D341Med (cell line): ENCODE data around the gene SLC39A6.
"Not testable (repeated sequence)": the region's sequence is repeated elsewhere in the genome, so short reads cannot be mapped to it uniquely, and the experiment has no call there.

Source experiments
- DNase-seq: peaks from one replicate; pipeline ENCODE4 v3.0.0; 2012; ENCODE audit warnings: low spot score

SLC39A6 gene

DNA sequence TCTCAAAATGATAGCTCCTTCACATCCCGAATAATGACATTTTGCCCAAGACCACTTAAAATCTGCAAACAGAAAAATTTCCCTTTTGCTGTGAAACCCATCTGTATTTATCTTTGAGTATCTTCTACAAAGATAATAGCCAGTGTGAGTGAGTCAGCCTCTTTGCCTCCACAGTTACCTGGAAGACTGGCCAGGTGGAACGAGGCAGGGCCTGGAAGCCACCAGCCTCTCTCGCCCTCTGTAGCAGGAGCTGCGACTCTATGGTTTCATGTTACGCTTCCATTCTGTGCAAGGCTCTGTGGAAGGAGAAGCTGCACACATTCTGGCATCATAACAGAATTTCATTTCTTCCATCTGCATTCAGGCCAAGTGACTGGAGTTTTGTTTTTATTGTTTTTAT is 10.1 kb upstream of the SLC39A6 start:
- DNase-seq: no peak

DNA sequence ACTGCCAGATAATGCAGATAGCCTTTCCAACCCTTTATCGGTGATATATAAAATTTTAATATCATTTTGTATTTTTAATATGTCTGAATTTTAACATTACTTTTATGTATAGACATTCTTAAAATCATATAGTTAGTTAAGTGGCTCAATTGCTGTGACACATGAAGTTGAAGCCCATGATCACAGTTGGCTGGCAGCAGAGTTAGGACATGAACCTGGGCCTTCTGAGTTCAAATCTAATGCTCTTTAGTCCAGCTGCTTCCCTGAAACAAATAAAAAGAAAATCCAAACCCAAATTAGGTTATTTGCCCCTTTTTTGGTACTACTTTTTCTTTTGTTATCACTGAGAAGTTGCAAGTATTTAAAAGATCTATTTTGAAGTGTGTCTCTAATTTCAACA is 6.1 kb upstream of the SLC39A6 start:
- no peak for DNase-seq

DNA sequence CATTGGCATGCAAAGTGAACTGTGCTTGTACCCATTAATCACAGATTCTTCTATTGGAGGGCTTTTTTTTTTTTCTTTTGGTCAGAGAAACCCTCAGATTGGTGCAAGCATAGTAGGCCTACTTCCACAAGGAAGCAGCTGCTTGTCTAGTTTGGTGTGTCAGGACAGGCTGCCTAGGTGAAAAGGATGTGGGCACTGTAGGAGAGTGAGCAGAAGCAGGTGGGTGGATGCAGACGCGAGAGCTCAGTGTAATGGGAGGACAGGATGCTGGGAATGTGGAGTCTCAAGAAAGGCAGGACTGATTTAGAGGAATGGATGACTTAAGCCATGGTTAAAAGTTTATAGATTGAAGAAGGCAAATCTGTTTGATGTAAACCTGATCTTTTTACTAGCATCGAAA is 3.6 kb upstream of the SLC39A6 start:
- no peak for DNase-seq

DNA sequence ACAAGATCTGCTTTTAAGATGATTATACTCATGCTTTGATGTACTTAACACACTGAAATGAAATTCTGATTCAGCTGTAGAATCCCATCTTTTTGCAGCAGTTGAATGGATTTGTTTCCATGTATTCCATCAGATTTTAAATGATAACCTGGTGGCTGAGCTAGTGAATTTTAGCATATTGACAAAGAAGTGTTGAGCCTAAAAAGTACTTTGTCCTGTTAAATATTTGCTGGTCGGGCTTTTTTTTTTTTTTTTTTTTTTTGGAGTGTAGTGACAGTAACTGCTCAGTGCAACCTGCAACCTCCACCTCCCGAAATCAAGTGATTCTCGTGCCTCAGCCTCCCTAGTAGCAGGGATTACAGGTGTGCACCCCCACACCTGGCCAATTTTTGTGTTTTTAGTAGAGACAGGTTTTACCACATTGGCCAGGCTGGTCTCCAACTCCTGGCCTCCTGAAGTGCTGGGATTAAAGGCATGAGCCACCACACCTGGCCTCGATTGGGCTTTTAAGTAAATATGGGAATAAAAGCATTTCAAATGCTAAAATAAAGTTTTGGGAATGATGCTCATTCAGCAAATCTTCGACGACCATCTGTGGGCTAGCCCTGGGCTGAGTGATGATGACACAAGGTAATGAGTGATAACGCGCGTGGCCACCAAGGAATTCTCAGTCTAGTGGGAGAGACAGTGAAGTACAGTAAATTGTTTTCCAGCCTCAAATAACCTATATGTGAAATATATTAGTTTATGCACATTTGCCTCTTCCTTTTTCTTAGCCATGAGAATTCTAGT is 2.7 kb upstream of the SLC39A6 start:
- DNase-seq: no peak

DNA sequence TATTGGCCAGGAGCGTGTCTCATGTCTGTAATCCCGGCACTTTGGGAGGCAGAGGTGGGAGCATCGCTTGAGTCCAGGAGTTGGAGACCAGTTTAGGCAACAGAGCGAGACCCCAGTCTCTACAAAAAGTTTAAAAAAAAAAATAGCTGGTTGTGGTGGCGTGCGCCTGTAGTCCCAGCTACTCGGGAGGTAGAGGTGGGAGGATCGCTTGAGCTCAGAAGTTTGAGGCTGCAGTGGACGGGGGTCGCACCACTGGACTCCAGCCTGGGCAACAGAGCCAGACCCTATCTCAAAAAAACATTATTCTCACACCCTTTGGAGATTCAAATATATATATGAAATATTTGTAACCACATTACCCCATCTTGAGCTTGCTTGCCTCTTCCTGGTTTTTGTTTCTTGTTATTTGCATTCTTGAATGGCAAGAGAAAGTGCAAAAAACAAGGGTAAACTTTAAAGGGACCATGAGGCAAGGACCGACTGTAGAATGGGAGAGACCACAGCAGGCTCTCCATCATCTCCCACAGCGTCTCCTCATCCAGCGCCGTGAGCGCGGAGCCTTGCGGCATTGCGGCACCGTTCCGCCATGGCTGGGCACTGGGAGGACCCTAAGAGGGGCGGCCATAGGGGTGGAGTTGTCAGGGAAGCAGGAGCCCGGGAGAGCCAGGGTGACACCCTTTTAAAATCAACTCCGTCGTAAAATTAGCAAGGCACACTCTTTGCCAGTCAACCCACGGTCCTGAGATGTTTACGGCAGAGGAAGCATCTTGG is 1.9 kb upstream of the SLC39A6 start:
- DNase-seq: no peak

DNA sequence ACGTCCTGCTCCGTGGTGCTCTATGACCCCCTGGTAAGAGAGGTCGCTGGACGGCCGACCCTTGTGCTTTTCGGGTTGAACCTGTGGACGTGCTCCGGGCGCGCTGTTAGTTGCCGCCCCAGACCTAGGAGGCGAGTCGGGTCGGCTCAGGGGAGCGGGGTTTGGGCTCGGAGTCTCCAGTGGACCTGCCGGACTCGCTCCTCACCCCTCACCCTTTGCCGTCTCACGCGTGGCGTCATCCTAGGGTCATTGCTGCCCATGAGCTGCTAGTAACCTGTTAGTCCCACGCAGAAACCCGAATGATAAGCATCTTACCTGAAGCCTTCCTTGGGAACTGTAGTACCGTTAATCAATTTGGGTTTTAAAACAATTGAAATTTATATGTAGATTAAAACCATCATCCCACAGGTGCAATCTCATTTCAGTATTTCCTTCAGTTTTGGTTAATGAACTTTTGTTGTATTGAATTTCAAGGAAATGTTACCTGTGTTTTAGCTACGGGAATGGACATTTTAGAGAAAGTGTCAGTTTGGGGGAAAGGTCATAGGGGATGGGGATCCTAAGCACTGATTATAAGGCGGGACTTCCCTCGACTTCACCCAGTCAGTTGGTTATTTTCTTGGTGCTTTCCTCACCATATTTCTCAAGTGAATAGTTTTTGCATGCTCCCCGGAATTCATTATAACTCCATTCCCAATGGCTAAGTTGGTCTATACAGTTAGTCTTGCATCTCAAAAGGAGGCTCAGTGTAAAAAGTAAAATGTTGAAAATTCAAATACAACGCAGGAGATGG is 1.1 kb upstream of the SLC39A6 start:
- no peak for DNase-seq

DNA sequence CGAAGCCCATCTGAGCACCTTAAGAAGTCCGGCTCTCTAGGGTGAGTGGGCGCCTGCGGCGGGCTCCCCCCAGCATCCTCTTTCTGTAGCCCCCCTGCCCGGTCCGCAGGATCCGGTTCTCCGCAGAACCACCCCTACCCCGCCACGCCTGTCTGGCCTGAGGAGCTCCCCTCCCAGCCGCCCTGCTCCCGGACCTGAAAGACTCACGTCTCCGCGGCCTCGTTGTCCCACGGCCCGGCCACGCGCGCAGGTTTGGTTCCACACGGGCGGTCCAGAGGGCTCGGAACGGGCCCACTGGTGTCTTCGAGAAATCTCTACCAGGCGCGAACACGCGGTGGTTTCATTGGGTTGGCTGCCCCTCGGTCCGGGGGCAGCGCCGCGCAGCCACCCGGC is 237 bp downstream of the SLC39A6 start:
- no peak for DNase-seq

DNA sequence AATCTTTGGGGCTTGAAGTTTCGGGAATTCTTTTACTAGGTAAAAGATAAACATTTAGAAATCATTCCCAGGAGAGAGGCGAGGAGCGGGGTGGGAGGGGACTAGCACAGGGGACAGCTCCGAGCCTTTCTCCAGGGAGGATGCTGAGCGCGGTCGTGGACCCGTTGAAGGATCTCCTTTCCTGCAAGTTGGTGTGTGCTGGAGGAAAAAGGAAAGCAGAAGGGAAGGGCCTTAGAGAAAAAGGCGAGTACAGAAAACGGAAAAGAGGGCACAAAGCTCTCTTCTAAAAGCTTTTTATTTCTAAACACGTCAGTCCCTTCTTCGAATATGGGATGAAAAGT is 640 bp downstream of the SLC39A6 start:
- peak; percentile 65 for DNase-seq

DNA sequence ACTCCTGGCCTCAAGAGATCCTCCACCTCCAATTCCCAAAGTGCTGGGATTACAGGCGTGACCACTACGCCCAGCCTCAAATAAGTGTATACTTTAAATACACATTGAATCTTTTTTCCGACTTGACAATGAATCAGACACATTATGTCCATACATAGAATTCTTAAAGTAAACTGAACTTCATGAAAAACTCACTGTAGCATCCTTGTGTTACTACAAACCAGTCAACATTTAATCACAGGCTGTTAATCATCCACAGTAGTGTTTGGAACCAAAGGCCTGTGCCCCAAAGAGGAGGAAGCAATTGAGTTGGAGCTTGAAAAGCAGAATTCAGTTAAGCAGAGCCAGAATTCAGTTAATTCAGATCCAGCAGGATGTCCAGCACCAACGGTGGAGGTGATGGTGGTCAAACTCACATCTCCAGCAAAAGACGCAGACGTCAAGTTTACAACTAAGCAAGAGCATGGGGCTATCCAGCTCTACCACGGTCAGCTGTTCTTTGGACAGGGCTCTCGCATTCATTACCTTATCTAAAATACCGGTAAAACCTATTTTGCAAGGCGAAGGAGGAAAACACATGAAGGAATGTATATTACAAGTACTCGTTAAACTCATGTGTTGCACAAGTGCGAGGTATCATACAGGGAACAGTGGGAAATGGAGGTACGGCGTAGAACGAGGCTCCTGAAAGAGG is 1.2 kb downstream of the SLC39A6 start:
- no peak for DNase-seq

DNA sequence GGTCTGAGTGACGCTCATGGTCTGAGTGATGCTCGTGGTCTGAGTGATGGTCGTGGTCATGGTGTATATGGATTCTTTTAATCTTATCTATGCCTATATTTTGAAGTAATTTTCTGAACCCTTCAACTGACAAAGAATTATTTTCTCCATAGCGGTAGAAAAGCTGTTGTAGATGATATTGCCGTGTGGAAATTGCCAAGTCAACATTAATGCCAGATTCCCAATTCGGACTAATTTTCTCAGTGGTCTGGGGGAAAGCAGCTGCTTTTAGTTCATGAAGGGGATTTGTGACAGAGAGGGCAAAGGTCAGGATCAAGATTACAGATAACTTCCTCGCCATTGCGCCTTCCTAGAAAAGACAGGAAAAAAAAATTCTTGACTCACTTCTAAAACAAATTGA is 2.5 kb downstream of the SLC39A6 start:
- no peak for DNase-seq

DNA sequence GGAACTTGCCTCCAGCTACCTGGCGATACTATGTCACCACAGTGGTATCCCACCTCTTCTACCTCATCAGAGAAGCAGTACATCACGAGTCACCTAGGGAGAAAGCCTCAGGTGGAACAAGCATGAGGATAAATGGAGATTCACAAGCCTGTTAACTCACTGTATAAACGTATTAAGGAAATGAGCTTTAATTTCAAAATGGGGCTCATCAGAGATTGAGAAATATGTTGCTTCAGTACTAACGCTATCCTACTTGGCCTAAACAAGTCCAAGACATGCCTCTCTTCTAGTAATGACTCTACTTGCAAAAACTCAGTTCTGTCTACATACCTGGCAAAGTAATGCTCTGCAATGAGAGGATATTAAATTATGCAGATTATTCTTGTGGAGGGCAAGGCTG is 4.3 kb downstream of the SLC39A6 start:
- DNase-seq: no peak

DNA sequence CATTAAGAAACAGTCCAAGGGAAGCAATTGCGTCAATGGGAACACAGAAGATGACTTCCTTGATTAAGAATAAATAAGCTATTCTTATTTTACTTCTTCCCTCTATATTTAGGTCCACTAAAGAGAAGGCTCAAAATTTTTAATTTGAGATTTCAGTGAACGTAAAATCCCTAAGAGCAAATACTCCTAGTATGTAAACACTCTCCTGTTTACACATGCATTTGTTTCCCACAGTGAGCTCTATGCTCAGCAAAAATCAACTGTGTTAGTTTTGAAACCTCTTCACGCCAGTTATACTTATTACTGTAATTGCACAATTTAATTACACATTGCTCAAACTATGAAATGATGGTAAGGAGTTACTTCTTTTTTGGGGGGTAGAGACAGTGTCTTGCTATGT is 8.8 kb downstream of the SLC39A6 start:
- no peak for DNase-seq

DNA sequence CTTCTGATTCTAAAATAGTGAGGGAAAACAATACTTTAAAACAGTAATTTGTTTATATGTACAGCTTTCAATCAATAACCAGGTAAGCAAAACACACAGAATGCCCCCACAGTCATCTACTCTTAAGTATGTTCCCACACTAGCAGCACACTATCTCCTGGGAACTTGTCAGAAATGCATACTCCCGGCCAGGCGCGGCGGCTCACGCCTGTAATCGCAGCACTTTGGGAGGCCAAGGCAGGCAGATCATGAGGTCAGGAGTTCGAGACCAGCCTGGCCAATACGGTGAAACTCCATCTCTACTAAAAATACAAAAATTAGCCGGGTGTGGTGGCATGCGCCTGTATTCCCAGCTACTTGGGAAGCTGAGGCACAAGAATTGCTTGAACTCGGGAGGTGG is 12.4 kb downstream of the SLC39A6 start:
- not testable (repeated sequence) for DNase-seq

DNA sequence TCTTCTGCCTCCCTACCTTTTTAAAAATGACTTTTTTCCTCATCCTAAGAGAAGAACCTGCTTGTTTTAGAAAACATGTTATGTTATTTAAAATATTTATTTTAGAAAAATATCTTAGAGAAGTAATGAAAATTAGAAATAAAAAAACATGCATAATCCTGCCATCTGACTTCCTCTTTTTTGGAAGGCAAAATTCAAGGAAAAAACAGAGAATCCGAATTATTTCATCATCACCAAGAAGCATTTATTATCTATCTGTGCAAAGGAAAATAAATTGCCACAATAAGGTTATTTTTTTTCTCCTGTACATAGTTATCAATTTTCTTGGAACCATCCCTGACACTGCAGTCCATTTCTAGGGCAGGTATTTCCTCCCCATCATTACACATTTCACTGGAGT is 14.4 kb downstream of the SLC39A6 start:
- no peak for DNase-seq

DNA sequence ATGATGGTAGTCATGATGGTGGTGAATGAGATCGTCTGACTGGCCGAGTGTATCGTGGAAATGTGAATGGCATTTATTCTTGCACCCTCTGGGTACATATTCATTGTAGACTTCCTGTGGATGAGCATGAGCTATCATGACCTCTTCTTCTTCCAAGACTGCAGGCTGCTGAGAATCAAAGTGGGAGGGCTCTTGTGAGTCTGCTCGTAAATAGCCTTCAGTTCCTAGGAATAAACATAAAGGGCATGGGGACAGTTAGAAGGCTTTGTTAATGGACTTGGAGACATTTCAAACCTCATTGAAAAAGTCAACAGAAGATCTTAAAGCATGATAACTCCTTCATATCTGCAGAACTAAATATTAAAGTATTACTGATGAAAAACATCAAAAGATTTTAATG is 14.9 kb downstream of the SLC39A6 start:
- DNase-seq: no peak

DNA sequence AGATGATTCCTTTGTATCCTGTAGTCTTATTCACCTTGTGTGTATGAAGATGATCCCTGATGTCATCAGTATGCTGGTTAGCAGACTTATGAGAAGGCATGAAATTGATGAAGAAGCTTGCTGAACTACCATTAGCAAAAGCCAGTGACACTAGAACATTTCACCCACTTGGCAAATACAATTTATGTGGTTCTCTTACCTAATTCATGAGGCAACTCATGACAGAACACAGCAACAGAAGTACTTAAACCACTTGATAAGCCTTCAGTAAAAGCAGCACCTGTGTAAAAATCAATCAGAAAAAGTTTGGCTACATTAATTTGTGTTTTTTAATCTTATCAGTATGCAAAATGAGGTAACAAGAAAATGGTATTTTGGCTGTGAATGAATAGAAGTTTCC is 16.8 kb downstream of the SLC39A6 start:
- no peak for DNase-seq

DNA sequence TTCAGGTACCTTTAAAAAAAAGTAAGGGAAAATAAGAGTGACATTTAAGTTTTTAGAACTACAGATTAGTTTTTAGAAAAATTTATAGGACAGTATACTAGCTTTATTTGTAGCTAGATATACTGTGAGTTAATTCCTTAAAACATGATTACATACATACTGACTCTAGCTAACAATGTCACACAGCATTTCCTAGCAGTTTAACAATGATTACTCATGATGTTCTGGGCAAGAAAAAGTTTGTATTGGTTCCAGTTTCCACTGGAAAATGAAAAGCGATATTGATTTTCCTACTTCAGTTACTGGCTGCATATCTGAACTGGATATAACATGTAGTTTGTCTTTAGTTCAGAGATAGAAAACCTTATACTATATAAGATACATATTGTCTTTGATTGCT is 19.4 kb downstream of the SLC39A6 start:
- no peak for DNase-seq

DNA sequence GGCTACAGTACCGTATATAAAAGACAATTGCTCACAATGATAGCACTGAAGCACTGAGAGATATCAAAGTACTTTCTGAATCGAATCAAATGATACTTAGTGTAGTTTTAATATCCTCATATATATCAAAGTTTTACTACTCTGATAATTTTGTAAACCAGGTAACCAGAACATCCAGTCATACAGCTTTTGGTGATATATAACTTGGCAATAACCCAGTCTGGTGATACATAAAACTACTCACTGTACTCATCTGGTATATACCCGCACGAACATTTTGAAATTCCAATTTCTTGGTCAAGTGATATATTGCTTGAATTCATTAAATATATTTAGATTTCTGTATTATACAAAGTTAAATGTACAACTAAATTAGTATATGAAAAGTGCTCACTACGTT is 20.5 kb downstream of the SLC39A6 start:
- DNase-seq: no peak

DNA sequence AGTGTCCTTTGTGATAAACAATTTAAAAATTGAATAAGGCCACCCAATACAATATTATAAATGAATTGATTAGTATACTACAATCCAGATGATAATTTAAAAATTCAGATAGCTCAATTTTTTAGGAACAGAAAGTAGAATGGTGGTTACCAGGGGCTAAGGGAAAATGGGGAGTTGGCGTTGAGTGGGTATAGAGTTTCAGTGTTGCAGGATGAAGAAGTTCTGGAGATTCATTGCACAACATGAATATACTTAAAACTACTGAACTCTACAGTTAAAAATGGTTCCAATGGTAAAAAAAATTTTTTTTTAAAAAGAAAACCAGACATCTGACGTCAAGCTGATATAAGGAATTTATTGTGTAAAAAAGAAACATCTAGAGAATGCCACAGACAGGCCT is 20.9 kb downstream of the SLC39A6 start:
- DNase-seq: no peak

DNA sequence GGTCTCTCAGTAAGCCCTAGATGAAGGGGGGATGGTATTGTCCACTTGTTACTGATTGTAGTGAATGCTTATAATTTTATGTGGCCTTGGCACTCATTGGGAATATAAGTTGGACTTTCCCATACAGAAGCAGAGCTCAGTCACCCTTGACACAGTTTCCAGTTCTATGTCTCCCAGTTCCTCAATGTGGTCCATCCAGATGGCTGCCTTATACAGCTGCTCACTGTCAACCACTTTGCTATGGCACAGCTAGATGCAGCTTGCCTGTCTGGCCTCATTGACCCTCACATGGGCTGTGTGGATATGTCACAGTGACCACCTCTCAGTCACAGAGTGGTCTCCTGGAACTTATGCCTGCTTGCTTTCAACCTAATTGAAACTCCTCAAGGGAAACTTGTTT is 21.7 kb downstream of the SLC39A6 start:
- DNase-seq: no peak

DNA sequence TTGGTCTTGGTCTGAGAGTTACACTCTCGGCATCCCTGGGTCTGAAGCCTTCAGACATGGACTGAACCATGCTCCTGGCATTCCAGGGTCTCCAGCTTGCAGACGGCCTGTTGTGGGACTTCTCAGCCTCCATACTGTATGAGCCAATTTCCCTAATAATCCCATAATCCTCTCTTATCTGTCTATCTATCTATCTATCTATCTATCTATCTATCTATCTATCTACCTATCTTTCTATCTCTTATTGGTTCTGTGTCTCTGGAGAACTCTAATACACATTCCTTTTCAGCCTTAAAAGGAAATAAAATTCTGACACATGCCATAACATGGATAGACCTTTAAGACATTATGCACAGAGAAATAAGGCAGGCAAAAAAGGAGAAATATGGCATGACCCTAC is 24.4 kb downstream of the SLC39A6 start:
- DNase-seq: no peak

DNA sequence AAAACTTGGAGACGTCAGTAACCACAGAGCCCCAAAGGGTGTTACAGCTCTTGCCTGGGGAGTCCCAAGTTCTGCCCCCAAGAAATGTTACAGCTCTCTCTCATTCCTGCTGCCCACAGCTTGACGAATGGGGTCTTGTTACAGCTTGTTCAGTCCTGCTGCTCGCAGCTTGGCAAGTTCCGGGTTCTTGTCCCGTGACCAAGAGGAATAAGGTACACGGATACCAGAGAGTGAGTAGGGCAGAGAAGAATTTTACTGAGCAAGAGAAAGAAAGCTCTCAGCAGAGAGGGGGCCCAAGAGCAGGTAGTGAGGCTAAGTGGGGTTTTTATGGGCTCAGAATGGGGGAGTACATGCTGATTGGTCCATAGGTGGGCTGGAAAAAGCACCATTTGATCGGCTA is 27.2 kb downstream of the SLC39A6 start:
- DNase-seq: no peak

DNA sequence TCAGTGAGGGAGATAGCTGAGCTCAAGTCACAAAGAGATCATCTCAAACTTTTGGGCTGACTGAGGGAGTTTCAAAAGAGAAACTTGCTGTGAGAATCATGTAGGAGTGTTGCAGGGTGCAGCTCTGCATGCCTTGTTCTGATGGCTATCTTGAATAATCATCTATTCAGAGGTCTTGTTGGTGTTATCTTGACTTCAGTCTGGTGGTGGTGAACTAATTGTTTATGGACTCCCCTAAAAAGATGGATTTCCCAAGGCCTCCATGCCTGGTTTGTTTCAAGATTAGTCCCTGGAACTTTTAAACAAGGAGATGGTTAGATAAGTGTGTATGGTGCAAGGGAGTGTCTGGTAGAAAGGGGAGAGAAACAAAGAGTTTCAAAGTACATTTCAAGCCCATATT is 29.8 kb downstream of the SLC39A6 start:
- no peak for DNase-seq
